ENCODE results near the gene ZNF487. TPM values are rescaled to one million over a fixed set of nuclear protein-coding genes. Genes with fewer than 3 reads are reported as not detected.

The ZNF487 gene
- total RNA-seq, 2 donors from 2014 or later = 2.8 to 4.5 TPM

- H3K36me3 ChIP-seq = no peaks in the 10 kb centered on the region
- intact Hi-C loops (cut with DNase I) = no loop called here
- H3K9me3 ChIP-seq = no peaks in the 10 kb centered on the region
- TF ChIP-seq CTCF (IDR thresholded peaks at IDR 0.05) = peak; percentile 28
- peak overlapping the region; percentile 100 for H3K27ac ChIP-seq
- H3K4me1 ChIP-seq = peaks cover 22% of the 10 kb centered on the region
- peak overlapping the region; percentile 56 for H3K4me3 ChIP-seq
- no peaks in the 10 kb centered on the region for H3K27me3 ChIP-seq
- H3K9ac ChIP-seq (ENCODE audit: low read depth in 2 of 2, low read length in 2 of 2) = peak overlapping the region; percentile 97 to 98
- peak; percentile 94 for DNase-seq
These were observed 29.2 kb upstream of the ZNF487 start for GRCh38 chr10:43407576-43408330.

DNA sequence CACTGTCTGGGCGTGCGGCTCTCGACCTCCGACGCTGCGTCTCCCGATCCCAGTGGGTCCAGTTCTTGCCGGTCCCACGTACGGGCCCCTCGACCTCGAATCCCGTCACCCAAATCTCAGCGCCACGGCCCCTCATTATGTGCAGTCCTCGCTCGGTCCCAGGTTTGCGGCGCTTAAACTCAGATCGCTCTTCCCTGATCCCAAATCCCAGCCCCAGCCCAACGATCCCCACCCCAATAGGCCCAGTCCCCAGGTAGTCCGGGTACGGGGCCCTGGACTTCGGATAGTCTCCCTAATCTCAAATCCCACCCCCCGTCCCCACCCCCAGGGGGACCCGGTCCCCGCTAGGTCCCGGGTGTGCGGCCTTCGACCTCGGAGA is 28.6 kb upstream of the ZNF487 start:
- no peaks in the 10 kb centered on the region for H3K36me3 ChIP-seq
- H3K4me3 ChIP-seq = peak overlapping the region; percentile 56
- peak overlapping the region; percentile 100 for H3K27ac ChIP-seq
- no peaks in the 10 kb centered on the region for H3K9me3 ChIP-seq
- intact Hi-C loops (cut with DNase I) = no loop called here
- H3K9ac ChIP-seq (ENCODE audit: low read depth in 2 of 2, low read length in 2 of 2) = peak overlapping the region; percentile 97 to 98
- no peak for TF ChIP-seq CTCF (IDR thresholded peaks at IDR 0.05)
- peaks cover 21% of the 10 kb centered on the region for H3K4me1 ChIP-seq
- H3K27me3 ChIP-seq = no peaks in the 10 kb centered on the region
- no peak for DNase-seq

DNA sequence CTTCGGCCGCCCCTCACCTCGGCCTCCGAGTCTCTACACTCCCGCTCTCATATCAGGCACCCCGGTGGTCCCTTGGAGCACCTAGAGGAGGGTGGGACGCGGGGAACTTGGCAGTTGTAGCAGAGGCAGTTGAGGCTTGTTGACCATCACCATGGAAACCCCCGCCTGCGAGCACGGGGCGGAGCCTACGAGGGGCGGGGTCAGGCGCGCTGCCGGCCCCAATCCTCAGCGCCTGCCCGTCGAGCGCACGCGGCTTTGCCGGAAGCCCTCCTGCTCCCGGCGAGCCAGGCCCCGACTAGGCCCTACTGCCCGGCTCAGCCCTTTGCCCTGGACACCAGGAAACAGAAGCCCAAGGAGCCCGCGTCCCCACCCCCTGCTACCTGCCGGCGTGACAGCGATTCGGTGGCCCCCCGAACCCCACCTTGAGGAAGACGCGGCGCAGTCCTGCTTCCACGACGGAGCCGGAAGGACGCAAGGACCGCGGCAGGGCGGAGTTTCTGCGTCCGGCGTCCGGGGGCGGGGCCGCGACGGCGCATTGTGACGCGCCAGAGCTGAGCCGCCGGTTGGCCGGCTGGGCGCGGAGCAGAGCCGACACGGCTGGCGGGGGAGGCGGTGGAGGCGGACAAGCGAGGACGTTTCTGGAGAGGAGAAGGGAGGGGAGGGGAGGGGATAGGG is 28.1 kb upstream of the ZNF487 start, which contains the start of gene HNRNPF:
Gene HNRNPF, minus strand, starts transcription at position 477 of the 675 bp plus-strand sequence. CDS start 21,302 bp downstream, outside the sequence.
- Histone ChIP-seq H3K4me3 (peak within 1 kb of the TSS; percentile 56), H3K4me1 (peaks cover 18% of the 10 kb centered on the region), H3K27me3 (no peaks in the 10 kb centered on the region), H3K27ac (peak within 1 kb of the TSS; percentile 100), H3K9me3 (no peaks in the 10 kb centered on the region), H3K36me3 (no peaks in the 10 kb centered on the region), H3K9ac (ENCODE audit: low read depth in 2 of 2, low read length in 2 of 2) (peak within 1 kb of the TSS; percentile 97 to 98)
- no peak for TF ChIP-seq CTCF (IDR thresholded peaks at IDR 0.05)
- DNase-seq = peak; percentile 94
- intact Hi-C loops (cut with DNase I) = no loop called here

GRCh38 chr10:43409385-43410109 is 27.4 kb upstream of the ZNF487 start:
- peak overlapping the region; percentile 56 for H3K4me3 ChIP-seq
- no peaks in the 10 kb centered on the region for H3K27me3 ChIP-seq
- TF ChIP-seq CTCF (IDR thresholded peaks at IDR 0.05) = no peak
- H3K27ac ChIP-seq = peak overlapping the region; percentile 100
- H3K36me3 ChIP-seq = no peaks in the 10 kb centered on the region
- peaks cover 15% of the 10 kb centered on the region for H3K4me1 ChIP-seq
- peak overlapping the region; percentile 86 to 94 for H3K9ac ChIP-seq (ENCODE audit: low read depth in 2 of 2, low read length in 2 of 2)
- peak; percentile 71 for DNase-seq
- intact Hi-C loops (cut with DNase I) = no loop called here
- H3K9me3 ChIP-seq = no peaks in the 10 kb centered on the region

DNA sequence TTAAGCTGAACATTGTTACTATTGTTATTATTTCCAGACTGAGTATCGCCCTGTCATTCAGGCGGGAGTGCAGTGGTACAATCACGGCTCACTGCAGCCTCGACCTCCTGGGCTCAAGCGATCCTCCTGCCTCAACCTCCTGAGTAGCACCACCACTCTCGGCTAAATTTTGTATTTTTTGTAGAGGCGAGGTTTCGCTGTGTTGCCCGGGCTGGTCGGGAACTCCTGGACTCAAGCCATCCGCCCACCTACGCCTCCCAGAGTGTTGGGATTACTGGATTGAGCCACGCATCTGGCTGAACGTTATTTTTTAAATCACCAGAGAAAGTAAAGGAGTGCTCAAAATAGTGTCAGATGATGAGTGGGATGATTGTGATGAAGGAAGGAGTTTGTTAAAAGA is 26.6 kb upstream of the ZNF487 start:
- Histone ChIP-seq H3K4me3 (peak overlapping the region; percentile 56), H3K9ac (ENCODE audit: low read depth in 2 of 2, low read length in 2 of 2) (peak overlapping the region; percentile 86 to 94)

More for the DNA sequence above, 26.6 kb upstream of the ZNF487 start:
- Histone ChIP-seq H3K27ac (peak overlapping the region; percentile 100), H3K9me3 (no peaks in the 10 kb centered on the region), H3K4me1 (peaks cover 10% of the 10 kb centered on the region), H3K27me3 (no peaks in the 10 kb centered on the region), H3K36me3 (no peaks in the 10 kb centered on the region)
- TF ChIP-seq CTCF (IDR thresholded peaks at IDR 0.05) = no peak
- intact Hi-C loops (cut with DNase I) = no loop called here
- no peak for DNase-seq

All from colonic mucosa (tissue), 4 donors.